CD14-positive monocyte (primary cell): Measurements from ENCODE around the gene SPTB. TPM values are rescaled to one million over a fixed set of nuclear protein-coding genes. Genes with fewer than 3 reads are reported as not detected.

Experiments
- DNase-seq, 3 donors: peaks; one replicate each; pipeline ENCODE4 v3.0.0-alpha.2; 2011 to 2022
- H2AFZ ChIP-seq: 2 replicates; pipeline ENCODE4 v1.6.0; 2012; ENCODE audit warnings: mild to moderate bottlenecking, low read depth, low read length, inconsistent platforms; ENCODE audit not compliant: insufficient read depth, poor library complexity, severe bottlenecking
- H3K27ac ChIP-seq, 2 donors: 1 replicate in 1 of 2; 2 replicates in 1 of 2; pipeline ENCODE4 v1.5.1; 2012 to 2013; ENCODE audit warnings: low read length in 2 of 2, control low read depth in 1 of 2, inconsistent platforms in 1 of 2, low read depth in 1 of 2, mild to moderate bottlenecking in 1 of 2
- H3K27me3 ChIP-seq, 2 donors: one replicate each; pipeline versions ENCODE4 v1.6.0 to v1.6.1; 2011 to 2013; ENCODE audit warnings: low read length in 2 of 2; ENCODE audit not compliant: control insufficient read depth in 2 of 2, insufficient read depth in 2 of 2
- H3K36me3 ChIP-seq, 2 donors: replicated peaks in 1 of 2; 1 replicate in 1 of 2; 2 replicates in 1 of 2; pipeline versions ENCODE4 v1.5.1 to v1.6.1; 2012 to 2013; ENCODE audit warnings: low read length in 2 of 2, control low read depth in 1 of 2, inconsistent platforms in 1 of 2, mild to moderate bottlenecking in 1 of 2; ENCODE audit not compliant: insufficient read depth in 2 of 2, control insufficient read depth in 1 of 2
- H3K4me1 ChIP-seq, 2 donors: 1 replicate in 1 of 2; 2 replicates in 1 of 2; pipeline versions ENCODE4 v1.5.1 to v1.6.1; 2012 to 2013; ENCODE audit warnings: low read length in 2 of 2, control low read depth in 1 of 2, inconsistent platforms in 1 of 2, mild to moderate bottlenecking in 1 of 2, moderate library complexity in 1 of 2; ENCODE audit not compliant: insufficient read depth in 2 of 2, control insufficient read depth in 1 of 2
- H3K4me2 ChIP-seq: replicated peaks from 2 replicates; pipeline ENCODE3; 2012; ENCODE audit warnings: low read length, moderate library complexity, mild to moderate bottlenecking; ENCODE audit not compliant: poor library complexity, severe bottlenecking; ENCODE audit errors: extremely low read depth
- H3K4me3 ChIP-seq, 3 experiments: fragments of 200-600 bp in 1 of 3; sonication (generic) in 1 of 3; replicated peaks in 1 of 3; 1 replicate in 2 of 3; 2 replicates in 1 of 3; pipeline ENCODE4 v1.5.1; 2011 to 2013; ENCODE audit warnings: low read length in 3 of 3, mild to moderate bottlenecking in 3 of 3, control low read depth in 2 of 3, low read depth in 2 of 3, inconsistent platforms in 1 of 3, moderate library complexity in 1 of 3
- H3K79me2 ChIP-seq: 2 replicates; pipeline ENCODE4 v1.6.0; 2012; ENCODE audit warnings: mild to moderate bottlenecking, control low read depth, inconsistent platforms, low read length, moderate library complexity; ENCODE audit not compliant: insufficient read depth
- H3K9ac ChIP-seq: 2 replicates; pipeline ENCODE4 v1.6.0; 2017; ENCODE audit warnings: low read length, mild to moderate bottlenecking; ENCODE audit not compliant: insufficient read depth, poor library complexity, severe bottlenecking
- H3K9me3 ChIP-seq, 2 donors: replicated peaks in 1 of 2; 1 replicate in 1 of 2; 2 replicates in 1 of 2; pipeline versions ENCODE4 v1.5.1 to v1.6.1; 2012 to 2013; ENCODE audit warnings: low read length in 2 of 2, control low read depth in 1 of 2; ENCODE audit not compliant: control insufficient read depth in 1 of 2, insufficient read depth in 1 of 2
- H4K20me1 ChIP-seq: 2 replicates; pipeline ENCODE4 v1.6.0; 2012; ENCODE audit warnings: mild to moderate bottlenecking, low read length, control low read depth, moderate library complexity; ENCODE audit not compliant: insufficient read depth
- H3K27ac Mint-ChIP-seq, 7 donors: one replicate each; pipeline ENCODE4 v1.8.0; 2020; ENCODE audit warnings: mild to moderate bottlenecking in 7 of 7, mixed read lengths in 7 of 7, moderate library complexity in 6 of 7, inconsistent platforms in 2 of 7
- H3K27me3 Mint-ChIP-seq, 3 donors: one replicate each; pipeline ENCODE4 v1.8.0; 2021 to 2022; ENCODE audit warnings: low read depth in 3 of 3, mild to moderate bottlenecking in 3 of 3, mixed read lengths in 3 of 3, moderate library complexity in 3 of 3, inconsistent platforms in 1 of 3
- H3K36me3 Mint-ChIP-seq, 2 donors: one replicate each; pipeline ENCODE4 v1.8.0; 2020; ENCODE audit warnings: mixed read lengths in 2 of 2, inconsistent platforms in 1 of 2, mild to moderate bottlenecking in 1 of 2
- H3K4me1 Mint-ChIP-seq: one replicate; pipeline ENCODE4 v1.8.0; 2020; ENCODE audit warnings: mild to moderate bottlenecking, mixed read lengths
- H3K4me3 Mint-ChIP-seq, 2 donors: one replicate each; pipeline ENCODE4 v1.8.0; 2020; ENCODE audit warnings: mild to moderate bottlenecking in 2 of 2, mixed read lengths in 2 of 2, moderate library complexity in 1 of 2
- H3K9me3 Mint-ChIP-seq, 7 donors: one replicate each; pipeline ENCODE4 v1.8.0; 2020 to 2022; ENCODE audit warnings: mixed read lengths in 7 of 7, mild to moderate bottlenecking in 6 of 7, moderate library complexity in 6 of 7, inconsistent platforms in 2 of 7
- whole genome bisulfite sequencing: methylation state at CpG from one replicate; pipeline ENCODE4 v1.1.5; 2013; ENCODE audit warnings: missing lambda C conversion rate; ENCODE audit not compliant: insufficient coverage; 5-methylcytosine and 5-hydroxymethylcytosine counted together
- intact Hi-C, 2 donors: fragments of 100-400 bp; cut with micrococcal nuclease; formaldehyde crosslinking; loops; one replicate each; pipeline versions ENCODE4 v1.15.0 to v1.15.1; 2023
- polyA plus RNA-seq, 3 donors: library from polyadenylated mRNA; depleted of rRNA in 1 of 3; unstranded in 2 of 3; stranded (reverse) in 1 of 3; fragments of 300-500 nt in 2 of 3; fragments of >200 nt in 1 of 3; fragmentation: Illumina TruSeq in 2 of 3; gene quantifications; 1 replicate in 2 of 3; 2 replicates in 1 of 3; pipeline ENCODE4 v1.2.3, GENCODE V29; 2012 to 2021
- TF ChIP-seq, protein P1 (sequence below): fragments of 200-600 bp; IDR thresholded peaks from one replicate; pipeline ENCODE4 v1.8.0; 2022; ENCODE audit warnings: antibody characterized with exemption, mild to moderate bottlenecking

Gene SPTB
- polyA plus RNA-seq, 3 donors: not detected

DNA sequence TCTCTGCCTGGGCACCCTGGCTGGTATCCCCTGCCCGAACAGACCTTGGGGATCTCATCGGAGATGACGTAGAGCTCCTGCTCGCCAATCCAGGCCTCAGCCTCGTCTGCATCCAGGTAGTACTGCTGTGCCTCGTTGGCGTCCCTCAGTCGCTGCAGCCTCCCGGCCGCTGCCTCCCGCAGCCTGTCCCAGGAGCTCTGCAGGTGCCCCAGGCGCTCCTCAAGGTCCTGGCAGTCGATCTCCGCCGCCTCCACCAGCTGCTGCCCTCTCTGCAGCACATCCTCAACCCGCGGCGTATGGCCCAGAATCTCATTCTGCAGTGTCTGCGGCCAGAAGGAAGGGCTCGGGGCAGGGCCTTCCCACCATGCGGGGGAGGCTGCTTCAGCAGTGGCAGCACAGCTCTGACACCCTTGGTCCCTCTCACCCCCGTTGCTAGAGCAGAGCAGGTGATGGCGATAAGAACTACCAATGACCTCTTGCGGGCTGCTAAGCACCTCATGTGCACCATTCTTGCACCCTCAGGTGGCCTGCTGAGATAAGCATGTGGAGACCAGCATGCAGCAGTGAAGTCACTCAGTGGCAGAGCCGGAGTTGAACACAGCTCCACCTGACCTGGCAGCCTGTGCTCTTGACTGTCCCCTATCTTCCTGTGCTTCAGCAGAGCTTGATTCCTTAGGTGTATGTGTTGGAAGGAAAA is 104.5 kb downstream of the SPTB start:
- no peak overlapping the region for H2AFZ ChIP-seq
- TF ChIP-seq, protein P1, sequence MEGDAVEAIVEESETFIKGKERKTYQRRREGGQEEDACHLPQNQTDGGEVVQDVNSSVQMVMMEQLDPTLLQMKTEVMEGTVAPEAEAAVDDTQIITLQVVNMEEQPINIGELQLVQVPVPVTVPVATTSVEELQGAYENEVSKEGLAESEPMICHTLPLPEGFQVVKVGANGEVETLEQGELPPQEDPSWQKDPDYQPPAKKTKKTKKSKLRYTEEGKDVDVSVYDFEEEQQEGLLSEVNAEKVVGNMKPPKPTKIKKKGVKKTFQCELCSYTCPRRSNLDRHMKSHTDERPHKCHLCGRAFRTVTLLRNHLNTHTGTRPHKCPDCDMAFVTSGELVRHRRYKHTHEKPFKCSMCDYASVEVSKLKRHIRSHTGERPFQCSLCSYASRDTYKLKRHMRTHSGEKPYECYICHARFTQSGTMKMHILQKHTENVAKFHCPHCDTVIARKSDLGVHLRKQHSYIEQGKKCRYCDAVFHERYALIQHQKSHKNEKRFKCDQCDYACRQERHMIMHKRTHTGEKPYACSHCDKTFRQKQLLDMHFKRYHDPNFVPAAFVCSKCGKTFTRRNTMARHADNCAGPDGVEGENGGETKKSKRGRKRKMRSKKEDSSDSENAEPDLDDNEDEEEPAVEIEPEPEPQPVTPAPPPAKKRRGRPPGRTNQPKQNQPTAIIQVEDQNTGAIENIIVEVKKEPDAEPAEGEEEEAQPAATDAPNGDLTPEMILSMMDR: no peak
- Mint-ChIP-seq H3K9me3 (peaks cover 2 to 22% (median 13%) of the 10 kb centered on the region in 7 donors), H3K36me3 (no peaks in the 10 kb centered on the region), H3K27ac (no peak overlapping the region), H3K4me1 (no peaks in the 10 kb centered on the region), H3K4me3 (no peak overlapping the region), H3K27me3 (peaks cover 0 to 4% (median 3%) of the 10 kb centered on the region in 3 donors)
- intact Hi-C loops: no loop called here
- H3K4me3 ChIP-seq: no peak overlapping the region
- H3K36me3 ChIP-seq: no peaks in the 10 kb centered on the region
- no peak overlapping the region for H3K4me2 ChIP-seq
- DNase-seq: no peak
- no peaks in the 10 kb centered on the region for H4K20me1 ChIP-seq
- H3K9me3 ChIP-seq: peaks cover 0 to 17% of the 10 kb centered on the region in 2 donors
- no peaks in the 10 kb centered on the region for H3K79me2 ChIP-seq
- no peaks in the 10 kb centered on the region for H3K4me1 ChIP-seq
- H3K27ac ChIP-seq: no peak overlapping the region
- H3K9ac ChIP-seq: no peak overlapping the region
- no peaks in the 10 kb centered on the region for H3K27me3 ChIP-seq
- WGBS: 95% methylated on average over 24 of the region's 25 CpGs

DNA sequence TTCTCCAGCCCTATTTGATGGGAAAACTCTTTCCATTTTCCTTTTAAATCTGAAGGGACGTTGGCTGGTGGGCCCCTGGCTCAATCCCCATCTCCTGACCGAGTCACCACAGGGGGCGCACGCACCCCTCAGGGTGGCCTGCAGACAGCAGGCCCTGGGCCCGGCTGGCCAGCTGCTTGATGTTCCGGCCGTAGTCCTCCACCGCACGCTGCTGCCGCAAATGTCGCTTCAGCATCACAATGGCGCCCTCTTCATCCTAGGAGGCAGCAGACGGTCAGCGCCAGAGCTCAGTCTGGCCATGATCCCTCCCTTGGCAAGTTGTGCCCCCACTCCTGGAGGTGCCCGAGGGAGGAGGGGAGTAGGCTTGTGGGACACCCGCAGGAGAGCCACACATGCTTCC is 105.4 kb downstream of the SPTB start:
- intact Hi-C loops: no loop called here
- no peak overlapping the region for H2AFZ ChIP-seq
- Mint-ChIP-seq H3K36me3 (no peaks in the 10 kb centered on the region), H3K4me3 (no peak overlapping the region), H3K4me1 (no peaks in the 10 kb centered on the region), H3K9me3 (peaks cover 2 to 22% (median 13%) of the 10 kb centered on the region in 7 donors), H3K27me3 (peaks cover 0 to 4% (median 3%) of the 10 kb centered on the region in 3 donors), H3K27ac (no peak overlapping the region)
- no peak overlapping the region for H3K27ac ChIP-seq
- H3K79me2 ChIP-seq: no peaks in the 10 kb centered on the region
- H3K4me2 ChIP-seq: no peak overlapping the region
- H3K4me1 ChIP-seq: no peaks in the 10 kb centered on the region
- H3K9me3 ChIP-seq: peaks cover 0 to 17% of the 10 kb centered on the region in 2 donors
- no peak overlapping the region for H3K4me3 ChIP-seq
- no peaks in the 10 kb centered on the region for H3K36me3 ChIP-seq
- no peaks in the 10 kb centered on the region for H4K20me1 ChIP-seq
- H3K9ac ChIP-seq: no peak overlapping the region
- TF ChIP-seq, protein P1: no peak
- WGBS: 95% methylated on average over 15 of the region's 16 CpGs
- no peak for DNase-seq
- H3K27me3 ChIP-seq: no peaks in the 10 kb centered on the region
